Choroid plexus epithelial cell (primary cell): ENCODE measurements around the gene ERICH6B.

Experiments used
- DNase-seq: peaks from one replicate; pipeline ENCODE4 v3.0.0-alpha.2; 2010; ENCODE audit warnings: low read depth
- H3K4me3 ChIP-seq: 2 replicates; pipeline ENCODE4 v1.5.1; 2011; ENCODE audit warnings: low read depth, mild to moderate bottlenecking, control low read depth, low read length, moderate library complexity
- CTCF ChIP-seq: conservative IDR thresholded peaks from 2 replicates; pipeline ENCODE4 v1.5.1; 2011; ENCODE audit warnings: low read depth, mild to moderate bottlenecking, control low read depth, inconsistent platforms, low read length, moderate library complexity

The ERICH6B gene

GRCh38 chr13:45516757-45517156, 98.8 kb downstream of the ERICH6B start:
- no peak overlapping the region for H3K4me3 ChIP-seq
- TF ChIP-seq CTCF: no peak
- DNase-seq: no peak

- DNase-seq: no peak
- TF ChIP-seq CTCF: no peak
- H3K4me3 ChIP-seq: no peak overlapping the region
These were observed 103.4 kb downstream of the ERICH6B start for GRCh38 chr13:45512098-45512496.

GRCh38 chr13:45511310-45512097, 104.0 kb downstream of the ERICH6B start:
- peak; percentile 78 for TF ChIP-seq CTCF
- no peak overlapping the region for H3K4me3 ChIP-seq
- DNase-seq: peak; percentile 87

- no peak overlapping the region for H3K4me3 ChIP-seq
- no peak for TF ChIP-seq CTCF
- no peak for DNase-seq
These were observed 104.9 kb downstream of the ERICH6B start for GRCh38 chr13:45510672-45511071.

- no peak for DNase-seq
- H3K4me3 ChIP-seq: no peak overlapping the region
- TF ChIP-seq CTCF: no peak
These were observed 106.8 kb downstream of the ERICH6B start for GRCh38 chr13:45508776-45509175.

GRCh38 chr13:45506811-45507210, 108.7 kb downstream of the ERICH6B start:
- no peak overlapping the region for H3K4me3 ChIP-seq
- no peak for TF ChIP-seq CTCF
- DNase-seq: no peak

- no peak overlapping the region for H3K4me3 ChIP-seq
- no peak for DNase-seq
- TF ChIP-seq CTCF: no peak
These were observed 111.9 kb downstream of the ERICH6B start for GRCh38 chr13:45503658-45504057.
